SK-N-DZ (cell line): ENCODE data around the gene ITGB8.

Experiments
- DNase-seq: peaks from one replicate; pipeline ENCODE4 v3.0.0-alpha.2; 2015; ENCODE audit warnings: low spot score

ITGB8 gene

GRCh38 chr7:20340839-20341238 lies 10.1 kb downstream of the ITGB8 start:
- no peak for DNase-seq

- DNase-seq = no peak
Observed at GRCh38 chr7:20343205-20343604, 12.5 kb downstream of the ITGB8 start.

GRCh38 chr7:20343941-20344340 lies 13.2 kb downstream of the ITGB8 start:
- DNase-seq = no peak

- DNase-seq = no peak
Observed at GRCh38 chr7:20344396-20344795, 13.7 kb downstream of the ITGB8 start.

- DNase-seq = no peak
Observed at GRCh38 chr7:20346577-20346976, 15.9 kb downstream of the ITGB8 start.

- DNase-seq = no peak
Observed at GRCh38 chr7:20347680-20348079, 17.0 kb downstream of the ITGB8 start.

- DNase-seq = no peak
Observed at GRCh38 chr7:20348125-20348807, 17.6 kb downstream of the ITGB8 start.

- no peak for DNase-seq
Observed at GRCh38 chr7:20350518-20350951, 19.8 kb downstream of the ITGB8 start.

GRCh38 chr7:20350996-20351692 lies 20.4 kb downstream of the ITGB8 start:
- no peak for DNase-seq

- DNase-seq = no peak
Observed at GRCh38 chr7:20351901-20352300, 21.2 kb downstream of the ITGB8 start.

- DNase-seq = no peak
Observed at GRCh38 chr7:20352573-20353306, 22.0 kb downstream of the ITGB8 start.

GRCh38 chr7:20354610-20355528 lies 24.2 kb downstream of the ITGB8 start:
- no peak for DNase-seq

- no peak for DNase-seq
Observed at GRCh38 chr7:20358106-20358505, 27.4 kb downstream of the ITGB8 start.

- DNase-seq = peak; percentile 13
Observed at GRCh38 chr7:20358762-20359282, 28.1 kb downstream of the ITGB8 start.

- no peak for DNase-seq
Observed at GRCh38 chr7:20359341-20359963, 28.8 kb downstream of the ITGB8 start.

GRCh38 chr7:20362574-20363253 lies 32.0 kb downstream of the ITGB8 start:
- DNase-seq = no peak

GRCh38 chr7:20364571-20365196 lies 34.0 kb downstream of the ITGB8 start:
- no peak for DNase-seq

- no peak for DNase-seq
Observed at GRCh38 chr7:20365486-20365885, 34.8 kb downstream of the ITGB8 start.

GRCh38 chr7:20374399-20374798 lies 43.7 kb downstream of the ITGB8 start:
- DNase-seq = no peak

- DNase-seq = no peak
Observed at GRCh38 chr7:20376796-20377195, 46.1 kb downstream of the ITGB8 start.
